Keratinocyte (primary cell): ENCODE data around the gene CD72. TPM values are rescaled to one million over a fixed set of nuclear protein-coding genes. Genes with fewer than 3 reads are reported as not detected.
A peak's percentile ranks its signal among the peaks of the same experiment; 100 is the strongest.

Source experiments
- DNase-seq: peaks from one replicate; pipeline ENCODE4 v3.0.0-alpha.2; 2011; ENCODE audit warnings: low read depth, missing footprints, low spot score
- FAIRE-seq: peaks from 2 replicates; lab custom pipeline; 2011; peaks lifted over from hg19 to GRCh38; lab: Jason Lieb, UNC
- H2AFZ ChIP-seq: 2 replicates; pipeline ENCODE4 v1.6.0; 2012; ENCODE audit warnings: low read length, control low read depth, inconsistent platforms; ENCODE audit not compliant: control insufficient read depth
- H3K27ac ChIP-seq: 2 replicates; pipeline ENCODE4 v1.5.1; 2011; ENCODE audit warnings: low read length; ENCODE audit not compliant: control insufficient read depth, insufficient read depth
- H3K27me3 ChIP-seq: 3 replicates; pipeline ENCODE4 v1.6.0; 2011; ENCODE audit warnings: low read length; ENCODE audit not compliant: control insufficient read depth, insufficient read depth; ENCODE audit errors: extremely low read depth
- H3K36me3 ChIP-seq, 2 experiments: 2 replicates in 1 of 2; 3 replicates in 1 of 2; pipeline ENCODE4 v1.5.1; 2011; ENCODE audit warnings: low read length in 2 of 2, mild to moderate bottlenecking in 1 of 2; ENCODE audit not compliant: control insufficient read depth in 2 of 2, insufficient read depth in 2 of 2; ENCODE audit errors: extremely low read depth in 1 of 2
- H3K4me1 ChIP-seq: 3 replicates; pipeline ENCODE4 v1.5.1; 2011; ENCODE audit warnings: low read length; ENCODE audit not compliant: control insufficient read depth, insufficient read depth; ENCODE audit errors: extremely low read depth
- H3K4me2 ChIP-seq: 3 replicates; pipeline ENCODE4 v1.6.0; 2011; ENCODE audit warnings: low read depth, low read length; ENCODE audit not compliant: control insufficient read depth, insufficient read depth; ENCODE audit errors: extremely low read depth
- H3K4me3 ChIP-seq, 3 experiments: fragments of 200-600 bp in 1 of 3; sonication (generic) in 1 of 3; 2 replicates in 2 of 3; 3 replicates in 1 of 3; pipeline ENCODE4 v1.5.1; 2011 to 2016; ENCODE audit warnings: low read length in 3 of 3, mild to moderate bottlenecking in 3 of 3, control low read depth in 2 of 3, inconsistent platforms in 1 of 3, low read depth in 1 of 3, mixed read lengths in 1 of 3, mixed run types in 1 of 3, moderate library complexity in 1 of 3; ENCODE audit not compliant: control insufficient read depth in 2 of 3, insufficient read depth in 2 of 3; ENCODE audit errors: extremely low read depth in 1 of 3
- H3K79me2 ChIP-seq: 2 replicates; pipeline ENCODE4 v1.6.0; 2012; ENCODE audit warnings: low read length; ENCODE audit not compliant: control insufficient read depth, insufficient read depth
- H3K9ac ChIP-seq: 3 replicates; pipeline ENCODE4 v1.6.0; 2011; ENCODE audit warnings: low read length; ENCODE audit not compliant: control insufficient read depth, insufficient read depth; ENCODE audit errors: extremely low read depth
- H3K9me1 ChIP-seq: 3 replicates; pipeline ENCODE4 v1.6.0; 2011; ENCODE audit warnings: low read length; ENCODE audit not compliant: control insufficient read depth, insufficient read depth; ENCODE audit errors: extremely low read depth
- H3K9me3 ChIP-seq: 2 replicates; pipeline ENCODE4 v1.5.1; 2012; ENCODE audit warnings: low read depth, low read length; ENCODE audit not compliant: control insufficient read depth
- H4K20me1 ChIP-seq: 3 replicates; pipeline ENCODE4 v1.6.0; 2011; ENCODE audit warnings: low read length; ENCODE audit not compliant: control insufficient read depth, insufficient read depth; ENCODE audit errors: extremely low read depth
- CTCF ChIP-seq, 3 experiments: IDR thresholded peaks in 1 of 3; conservative IDR thresholded peaks in 1 of 3; optimal IDR thresholded peaks in 1 of 3; 2 replicates in 2 of 3; 3 replicates in 1 of 3; pipeline versions ENCODE3 to v1.5.1; 2011; ENCODE audit warnings: low read length in 3 of 3, mild to moderate bottlenecking in 3 of 3, moderate library complexity in 2 of 3, control low read depth in 1 of 3, inconsistent platforms in 1 of 3; ENCODE audit not compliant: insufficient read depth in 2 of 3; ENCODE audit errors: extremely low read depth in 1 of 3
- EZH2 ChIP-seq: IDR thresholded peaks from one replicate; pipeline ENCODE4 v1.6.1; 2012; ENCODE audit warnings: inconsistent platforms, mild to moderate bottlenecking, low read length, moderate library complexity
- dilution Hi-C: fragments of 300-500 bp; cut with MboI; formaldehyde crosslinking; loops from one replicate; pipeline ENCODE4 v1.7.0; 2020; ENCODE audit warnings: low sequenced_read_pairs; ENCODE audit not compliant: extremely low pct_ligation_motif_present
- polyA plus RNA-seq, 5 experiments: library from polyadenylated mRNA; depleted of rRNA in 3 of 5; stranded (reverse) in 3 of 5; stranded (forward) in 1 of 5; unstranded in 1 of 5; fragments of >200 nt; gene quantifications; 1 replicate in 1 of 5; 2 replicates in 3 of 5; 3 replicates in 1 of 5; pipeline versions ENCODE4 v1.2.1 to v1.2.3, GENCODE V29; 2011 to 2012; ENCODE audit warnings: missing spikeins in 2 of 5, low read depth in 1 of 5, low replicate concordance in 1 of 5

CD72 gene
- polyA plus RNA-seq, 1 donor (not counting 4 experiments of a cell fraction or from before 2014, with no cell fraction given), result 0.66 TPM

- Histone ChIP-seq H3K4me1 (peaks cover 9% of the 10 kb centered on the region), H3K9me1 (no peaks in the 10 kb centered on the region), H3K79me2 (no peaks in the 10 kb centered on the region), H2AFZ (no peak overlapping the region), H3K9me3 (no peaks in the 10 kb centered on the region), H3K4me2 (no peak overlapping the region), H3K4me3 (no peak overlapping the region), H3K27me3 (no peaks in the 10 kb centered on the region), H3K36me3 (peaks cover 0 to 4% of the 10 kb centered on the region in 2 experiments), H3K9ac (no peak overlapping the region), H3K27ac (no peak overlapping the region), H4K20me1 (no peaks in the 10 kb centered on the region)
- FAIRE-seq (no peak), DNase-seq (no peak)
- TF ChIP-seq CTCF (optimal IDR thresholded peaks at IDR 0.05 in 1 of 3, IDR thresholded peaks at IDR 0.05 in 1 of 3, conservative IDR thresholded peaks at IDR 0.05 in 1 of 3; ENCODE audit: extremely low read depth in 1 of 3, insufficient read depth in 2 of 3, low read length in 3 of 3), result peak in 1 of 3 experiments; percentile 10
- TF ChIP-seq EZH2, result no peak
- dilution Hi-C loops, result no loop called here
Observed at GRCh38 chr9:35566417-35566816, 51.8 kb downstream of the CD72 start.

- H3K4me1 ChIP-seq, result peaks cover 9% of the 10 kb centered on the region
- no peaks in the 10 kb centered on the region for H3K9me3 ChIP-seq
- dilution Hi-C loops, result no loop called here
- H4K20me1 ChIP-seq, result no peaks in the 10 kb centered on the region
- no peaks in the 10 kb centered on the region for H3K79me2 ChIP-seq
- DNase-seq (no peak), FAIRE-seq (no peak)
- no peak overlapping the region for H3K27ac ChIP-seq
- H3K9me1 ChIP-seq, result no peaks in the 10 kb centered on the region
- H3K36me3 ChIP-seq, result peaks cover 0 to 5% of the 10 kb centered on the region in 2 experiments
- no peak overlapping the region for H3K4me3 ChIP-seq
- no peak overlapping the region for H3K4me2 ChIP-seq
- no peaks in the 10 kb centered on the region for H3K27me3 ChIP-seq
- no peak overlapping the region for H3K9ac ChIP-seq
- no peak for TF ChIP-seq EZH2
- no peak for TF ChIP-seq CTCF (optimal IDR thresholded peaks at IDR 0.05 in 1 of 3, IDR thresholded peaks at IDR 0.05 in 1 of 3, conservative IDR thresholded peaks at IDR 0.05 in 1 of 3; ENCODE audit: extremely low read depth in 1 of 3, insufficient read depth in 2 of 3, low read length in 3 of 3)
- H2AFZ ChIP-seq, result no peak overlapping the region
Observed at GRCh38 chr9:35564658-35565061, 53.6 kb downstream of the CD72 start.
